Endothelial cell of umbilical vein (primary cell): ENCODE data around the gene ZNF831. TPM values are rescaled to one million over a fixed set of nuclear protein-coding genes. Genes with fewer than 3 reads are reported as not detected.

Source experiments
- BruUV-seq: library from RNA; stranded (reverse); fragments of 400-500 nt; replicated peaks from 2 replicates; lab custom pipeline; 2021; lab: Mats Ljungman, UMichigan
- CTCF ChIA-PET: fragments of 300-600, 350-600 bp; sonication (Branson Sonifier 250); formaldehyde crosslinking; loops from one replicate; lab custom pipeline; 2021; ENCODE audit warnings: antibody characterized with exemption, inconsistent platforms; lab: Charles Lee
- POLR2A ChIA-PET: fragments of 300-600, 350-600 bp; sonication (Branson Sonifier 250); formaldehyde crosslinking; loops from one replicate; lab custom pipeline; 2021; ENCODE audit warnings: antibody characterized with exemption, inconsistent platforms; lab: Charles Lee
- DNase-seq: peaks from one replicate; pipeline ENCODE4 v3.0.0-alpha.2; 2011; ENCODE audit warnings: low read depth, low spot score
- FAIRE-seq: peaks from 2 replicates; lab custom pipeline; 2011; peaks lifted over from hg19 to GRCh38; lab: Jason Lieb, UNC
- H2AFZ ChIP-seq: 2 replicates; pipeline ENCODE4 v1.6.0; 2012; ENCODE audit warnings: low read depth, low read length, control low read depth, inconsistent platforms
- H3K27ac ChIP-seq: 2 replicates; pipeline ENCODE4 v1.5.1; 2011; ENCODE audit warnings: low read depth, mild to moderate bottlenecking, control low read depth, low read length, moderate library complexity; ENCODE audit not compliant: insufficient read depth
- H3K27me3 ChIP-seq, 2 experiments: 2 replicates each; pipeline versions ENCODE4 v1.6.0 to v1.6.1; 2011; ENCODE audit warnings: low read length in 2 of 2, mixed read lengths in 1 of 2; ENCODE audit not compliant: control insufficient read depth in 2 of 2, insufficient read depth in 2 of 2
- H3K36me3 ChIP-seq, 2 experiments: 2 replicates in 1 of 2; 3 replicates in 1 of 2; pipeline ENCODE4 v1.5.1; 2011; ENCODE audit warnings: low read length in 2 of 2, mild to moderate bottlenecking in 1 of 2, moderate library complexity in 1 of 2; ENCODE audit not compliant: control insufficient read depth in 2 of 2, insufficient read depth in 2 of 2; ENCODE audit errors: extremely low read depth in 1 of 2
- H3K4me1 ChIP-seq: 3 replicates; pipeline ENCODE4 v1.5.1; 2011; ENCODE audit warnings: mild to moderate bottlenecking, low read length; ENCODE audit not compliant: control insufficient read depth, insufficient read depth; ENCODE audit errors: extremely low read depth
- H3K4me2 ChIP-seq: 2 replicates; pipeline ENCODE4 v1.6.1; 2011; ENCODE audit warnings: low read length, control low read depth, mixed read lengths; ENCODE audit not compliant: insufficient read depth
- H3K4me3 ChIP-seq, 3 experiments: fragments of 200-600 bp in 1 of 3; sonication (generic), shearing (Covaris generic) in 1 of 3; replicated peaks in 1 of 3; 2 replicates each; pipeline ENCODE4 v1.5.1; 2011 to 2016; ENCODE audit warnings: control low read depth in 3 of 3, low read length in 3 of 3, mild to moderate bottlenecking in 2 of 3, inconsistent platforms in 1 of 3, low read depth in 1 of 3, moderate library complexity in 1 of 3; ENCODE audit not compliant: insufficient read depth in 1 of 3
- H3K79me2 ChIP-seq: 2 replicates; pipeline ENCODE4 v1.6.0; 2012; ENCODE audit warnings: low read length, inconsistent platforms; ENCODE audit not compliant: control insufficient read depth, insufficient read depth
- H3K9ac ChIP-seq: replicated peaks from 2 replicates; pipeline ENCODE3; 2011; ENCODE audit warnings: low read length, control low read depth; ENCODE audit not compliant: insufficient read depth; ENCODE audit errors: extremely low read depth
- H3K9me1 ChIP-seq: replicated peaks from 3 replicates; pipeline ENCODE4 v1.6.0; 2011; ENCODE audit warnings: mild to moderate bottlenecking, low read length; ENCODE audit not compliant: control insufficient read depth, insufficient read depth; ENCODE audit errors: extremely low read depth
- H3K9me3 ChIP-seq: replicated peaks from 2 replicates; pipeline ENCODE4 v1.5.1; 2012; ENCODE audit warnings: low read length, inconsistent platforms; ENCODE audit not compliant: control insufficient read depth, insufficient read depth
- H4K20me1 ChIP-seq: replicated peaks from 2 replicates; pipeline ENCODE3; 2011; ENCODE audit warnings: mild to moderate bottlenecking, low read length; ENCODE audit not compliant: control insufficient read depth, insufficient read depth; ENCODE audit errors: extremely low read depth
- EZH2 ChIP-seq: IDR thresholded peaks from 2 replicates; pipeline ENCODE4 v1.6.1; 2012; ENCODE audit warnings: borderline replicate concordance, low read depth, mild to moderate bottlenecking, moderate library complexity, low read length, inconsistent platforms; ENCODE audit not compliant: severe bottlenecking
- FOS ChIP-seq: IDR thresholded peaks from 2 replicates; pipeline ENCODE4 v1.6.1; 2011; ENCODE audit warnings: mild to moderate bottlenecking, low read length, moderate library complexity, borderline replicate concordance; ENCODE audit not compliant: insufficient read depth
- GATA2 ChIP-seq: IDR thresholded peaks from 2 replicates; pipeline ENCODE4 v1.7.0; 2011; ENCODE audit warnings: low read depth, mild to moderate bottlenecking, moderate library complexity, mixed read lengths, low read length; ENCODE audit not compliant: insufficient read length, insufficient read depth
- JUN ChIP-seq: IDR thresholded peaks from 2 replicates; pipeline ENCODE4 v1.6.1; 2011; ENCODE audit warnings: borderline replicate concordance, low read depth; ENCODE audit not compliant: insufficient read length, insufficient read depth
- MYC ChIP-seq: IDR thresholded peaks from one replicate; pipeline ENCODE4 v1.6.1; 2011; ENCODE audit warnings: mild to moderate bottlenecking, low read depth, low read length
- POLR2A ChIP-seq: IDR thresholded peaks from 2 replicates; pipeline ENCODE4 v1.6.1; 2012; ENCODE audit warnings: low read depth, mild to moderate bottlenecking, control low read depth, low read length
- POLR2AphosphoS5 ChIP-seq: IDR thresholded peaks from 2 replicates; pipeline ENCODE4 v1.6.1; 2012; ENCODE audit warnings: low read depth, mild to moderate bottlenecking, control low read depth, low read length, moderate library complexity; ENCODE audit not compliant: insufficient read depth
- dilution Hi-C: fragments of 300-500 bp; cut with MboI; formaldehyde crosslinking; loops from one replicate; pipeline ENCODE4 v1.15.0; 2019; ENCODE audit warnings: low sequenced_read_pairs; ENCODE audit not compliant: extremely low pct_ligation_motif_present
- intact Hi-C: fragments of 100-400 bp; cut with micrococcal nuclease; formaldehyde crosslinking; loops from one replicate; pipeline ENCODE4 v1.10.0; 2022
- polyA plus RNA-seq, 4 experiments: library from polyadenylated mRNA; depleted of rRNA in 3 of 4; stranded (reverse) in 3 of 4; unstranded in 1 of 4; fragments of >200 nt; gene quantifications; 2 replicates each; pipeline versions ENCODE4 v1.2.1 to v1.2.3, GENCODE V29; 2011 to 2012; ENCODE audit warnings: missing spikeins in 1 of 4
- total RNA-seq: library from RNA; stranded (reverse); gene quantifications from 2 replicates; pipeline ENCODE4 v1.2.3, GENCODE V29; 2021
- TF ChIP-seq, protein P1 (sequence below): IDR thresholded peaks from 2 replicates; pipeline ENCODE4 v1.6.1; 2011; ENCODE audit not compliant: insufficient read depth, insufficient read length
- TF ChIP-seq, protein P2 (sequence below), 2 donors: IDR thresholded peaks; 1 replicate in 1 of 2; 2 replicates in 1 of 2; pipeline ENCODE4 v1.5.1; 2011; ENCODE audit warnings: low read length in 2 of 2, mild to moderate bottlenecking in 2 of 2, moderate library complexity in 2 of 2, control low read depth in 1 of 2, inconsistent platforms in 1 of 2, low read depth in 1 of 2; ENCODE audit not compliant: insufficient read depth in 1 of 2; ENCODE audit errors: extremely low read depth in 1 of 2

The ZNF831 gene
- total and polyA plus RNA-seq, 2 donors (not counting 3 experiments of a cell fraction or from before 2014, with no cell fraction given), result not detected

- FAIRE-seq (no peak), DNase-seq (no peak)
- intact Hi-C loops, result no loop called here
- no TSS peak for BruUV-seq
- Histone ChIP-seq H3K4me3 (no peak overlapping the region), H3K4me1 (no peaks in the 10 kb centered on the region), H4K20me1 (no peaks in the 10 kb centered on the region), H3K36me3 (no peaks in the 10 kb centered on the region), H3K27ac (no peak overlapping the region), H3K27me3 (no peaks in the 10 kb centered on the region), H2AFZ (no peak overlapping the region), H3K4me2 (no peak overlapping the region), H3K79me2 (no peaks in the 10 kb centered on the region), H3K9me3 (no peaks in the 10 kb centered on the region), H3K9ac (no peak overlapping the region), H3K9me1 (no peaks in the 10 kb centered on the region)
- ChIA-PET CTCF (no interaction called here), POLR2A (no interaction called here)
- TF ChIP-seq POLR2A (no peak), GATA2 (no peak), JUN (no peak), EZH2 (no peak), FOS (no peak)
- TF ChIP-seq, protein P1, sequence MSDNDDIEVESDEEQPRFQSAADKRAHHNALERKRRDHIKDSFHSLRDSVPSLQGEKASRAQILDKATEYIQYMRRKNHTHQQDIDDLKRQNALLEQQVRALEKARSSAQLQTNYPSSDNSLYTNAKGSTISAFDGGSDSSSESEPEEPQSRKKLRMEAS, result no peak
- dilution Hi-C loops, result no loop called here
These were observed 13.2 kb downstream of the ZNF831 start for GRCh38 chr20:59176812-59177211.

DNA sequence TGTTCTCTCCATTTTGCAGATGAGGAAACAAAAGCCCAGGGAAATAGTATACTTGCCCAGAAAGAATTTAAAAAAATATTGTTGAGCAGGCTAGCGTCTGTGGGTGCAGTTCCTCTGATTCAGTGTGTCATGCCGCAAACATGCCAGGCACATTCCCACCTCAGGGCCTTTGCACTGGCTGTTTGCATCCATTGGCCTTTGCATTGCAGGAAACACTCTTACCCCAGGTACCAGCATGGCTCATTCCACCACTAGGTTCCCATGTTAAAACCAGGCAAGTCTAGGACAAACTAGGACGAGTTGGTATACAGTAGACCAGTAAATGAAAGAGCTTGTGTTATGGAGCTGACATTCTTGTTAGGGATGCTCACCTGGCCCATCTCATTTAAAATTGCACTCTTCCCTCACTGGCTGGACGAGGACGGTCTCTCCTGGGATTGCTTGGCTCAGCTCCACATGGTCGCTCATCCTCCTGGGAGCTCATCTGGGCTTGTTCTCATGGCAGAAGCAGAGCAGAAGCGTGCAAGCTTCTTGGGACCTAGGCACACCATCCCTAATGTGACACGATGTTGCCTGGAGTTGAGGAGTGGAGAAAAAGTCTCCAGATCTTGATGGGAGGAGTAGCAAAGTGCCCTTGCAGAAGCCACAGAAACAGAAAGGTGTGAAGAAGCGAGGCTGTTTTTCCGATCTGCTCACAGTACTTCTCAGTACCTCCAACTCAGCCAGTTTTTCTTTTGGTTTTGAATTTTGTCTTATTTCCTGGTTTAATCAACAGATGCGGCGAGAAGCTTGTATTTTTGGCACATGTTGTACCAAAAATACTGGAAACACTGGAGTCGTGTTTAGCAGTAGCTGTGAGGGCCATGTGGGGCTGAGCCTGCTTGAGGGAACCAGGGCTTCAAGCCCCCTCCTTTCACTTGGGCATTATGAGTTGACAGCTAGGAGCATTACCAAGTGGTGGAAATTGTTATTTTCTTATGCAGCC is 13.9 kb downstream of the ZNF831 start:
- H3K9me3 ChIP-seq, result no peaks in the 10 kb centered on the region
- FAIRE-seq (no peak), DNase-seq (no peak)
- no peaks in the 10 kb centered on the region for H3K36me3 ChIP-seq
- no peak overlapping the region for H2AFZ ChIP-seq
- intact Hi-C loops (no loop called here), dilution Hi-C loops (no loop called here)
- H3K27me3 ChIP-seq, result no peaks in the 10 kb centered on the region
- POLR2A ChIA-PET, result no interaction called here
- CTCF ChIA-PET, result no interaction called here
- TF ChIP-seq GATA2 (no peak), POLR2AphosphoS5 (no peak), MYC (no peak), POLR2A (no peak), JUN (no peak), EZH2 (no peak), FOS (no peak)
- TF ChIP-seq, protein P1, result no peak
- TF ChIP-seq, protein P2, sequence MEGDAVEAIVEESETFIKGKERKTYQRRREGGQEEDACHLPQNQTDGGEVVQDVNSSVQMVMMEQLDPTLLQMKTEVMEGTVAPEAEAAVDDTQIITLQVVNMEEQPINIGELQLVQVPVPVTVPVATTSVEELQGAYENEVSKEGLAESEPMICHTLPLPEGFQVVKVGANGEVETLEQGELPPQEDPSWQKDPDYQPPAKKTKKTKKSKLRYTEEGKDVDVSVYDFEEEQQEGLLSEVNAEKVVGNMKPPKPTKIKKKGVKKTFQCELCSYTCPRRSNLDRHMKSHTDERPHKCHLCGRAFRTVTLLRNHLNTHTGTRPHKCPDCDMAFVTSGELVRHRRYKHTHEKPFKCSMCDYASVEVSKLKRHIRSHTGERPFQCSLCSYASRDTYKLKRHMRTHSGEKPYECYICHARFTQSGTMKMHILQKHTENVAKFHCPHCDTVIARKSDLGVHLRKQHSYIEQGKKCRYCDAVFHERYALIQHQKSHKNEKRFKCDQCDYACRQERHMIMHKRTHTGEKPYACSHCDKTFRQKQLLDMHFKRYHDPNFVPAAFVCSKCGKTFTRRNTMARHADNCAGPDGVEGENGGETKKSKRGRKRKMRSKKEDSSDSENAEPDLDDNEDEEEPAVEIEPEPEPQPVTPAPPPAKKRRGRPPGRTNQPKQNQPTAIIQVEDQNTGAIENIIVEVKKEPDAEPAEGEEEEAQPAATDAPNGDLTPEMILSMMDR (IDR thresholded peaks at IDR 0.05; ENCODE audit: extremely low read depth in 1 of 2, insufficient read depth in 1 of 2, low read depth in 1 of 2, low read length in 2 of 2), result no peak
- H3K9me1 ChIP-seq, result no peaks in the 10 kb centered on the region
- no peak overlapping the region for H3K4me2 ChIP-seq
- no peak overlapping the region for H3K27ac ChIP-seq
- no peak overlapping the region for H3K4me3 ChIP-seq
- no peaks in the 10 kb centered on the region for H3K4me1 ChIP-seq
- BruUV-seq, result no TSS peak
- no peaks in the 10 kb centered on the region for H4K20me1 ChIP-seq
- no peaks in the 10 kb centered on the region for H3K79me2 ChIP-seq
- H3K9ac ChIP-seq, result no peak overlapping the region
